Limb (tissue), 2 donors: ENCODE measurements around the gene CTF1.
"Not testable (repeated sequence)": the region's sequence is repeated elsewhere in the genome, so short reads cannot be mapped to it uniquely, and the experiment has no call there.

Source experiments
- DNase-seq, 2 donors: peaks; one replicate each; pipeline ENCODE4 v3.0.0-alpha.2; 2016; ENCODE audit errors: extremely low spot score in 2 of 2

Gene CTF1

GRCh38 chr16:30896261-30896888, at the start of gene CTF1:
Gene CTF1, plus strand, starts transcription at chr16:30896614. Its CDS starts 30 bp downstream, at chr16:30896644.
- DNase-seq: peak; percentile 91 to 92

GRCh38 chr16:30846649-30847402, 49.6 kb upstream of the CTF1 start:
- DNase-seq: no peak

GRCh38 chr16:30850246-30850645, 46.2 kb upstream of the CTF1 start:
- DNase-seq: no peak

GRCh38 chr16:30853758-30854157, 42.7 kb upstream of the CTF1 start:
- no peak for DNase-seq

- DNase-seq: no peak
Measured at GRCh38 chr16:30858111-30858495, 38.3 kb upstream of the CTF1 start.

GRCh38 chr16:30858829-30859423, 37.5 kb upstream of the CTF1 start:
- no peak for DNase-seq

- not testable (repeated sequence) for DNase-seq
Measured at GRCh38 chr16:30860729-30861128, 35.7 kb upstream of the CTF1 start.

GRCh38 chr16:30863178-30863577, 33.2 kb upstream of the CTF1 start:
- not testable (repeated sequence) for DNase-seq

GRCh38 chr16:30866031-30866430, 30.4 kb upstream of the CTF1 start:
- DNase-seq: no peak

- no peak for DNase-seq
Measured at GRCh38 chr16:30867747-30868146, 28.7 kb upstream of the CTF1 start.

- DNase-seq: no peak
Measured at GRCh38 chr16:30870904-30871303, 25.5 kb upstream of the CTF1 start.

- DNase-seq: no peak
Measured at GRCh38 chr16:30874244-30874820, 22.1 kb upstream of the CTF1 start.

- peak; percentile 90 to 96 for DNase-seq
Measured at GRCh38 chr16:30874821-30875717, 21.3 kb upstream of the CTF1 start.

- peak; percentile 20 to 62 for DNase-seq
Measured at GRCh38 chr16:30875871-30876801, 20.3 kb upstream of the CTF1 start.

GRCh38 chr16:30876867-30877266, 19.5 kb upstream of the CTF1 start:
- DNase-seq: no peak

- no peak for DNase-seq
Measured at GRCh38 chr16:30882429-30883310, 13.7 kb upstream of the CTF1 start.

GRCh38 chr16:30884760-30885159, 11.7 kb upstream of the CTF1 start:
- no peak for DNase-seq

- no peak for DNase-seq
Measured at GRCh38 chr16:30885196-30885595, 11.2 kb upstream of the CTF1 start.

GRCh38 chr16:30886145-30886544, 10.3 kb upstream of the CTF1 start:
- DNase-seq: no peak
